IMR-90 (cell line): Measurements from ENCODE around the gene KDM1A.

Experiments used
- CEBPB ChIP-seq: IDR thresholded peaks from 2 replicates; pipeline ENCODE4 v1.6.1; 2012; ENCODE audit warnings: low read depth, low read length, improper control_type of control experiment
- CHD1 ChIP-seq: IDR thresholded peaks from 2 replicates; pipeline ENCODE4 v1.6.1; 2012; ENCODE audit warnings: low read depth, low read length, improper control_type of control experiment
- MXI1 ChIP-seq: IDR thresholded peaks from 2 replicates; pipeline ENCODE4 v1.6.1; 2012; ENCODE audit warnings: low read depth, mild to moderate bottlenecking, low read length, moderate library complexity, borderline replicate concordance
- POLR2A ChIP-seq: IDR thresholded peaks from 2 replicates; pipeline ENCODE4 v1.6.1; 2012; ENCODE audit warnings: mild to moderate bottlenecking, low read depth, low read length
- RFX5 ChIP-seq: IDR thresholded peaks from 2 replicates; pipeline ENCODE4 v1.8.0; 2012; ENCODE audit warnings: low read depth, mild to moderate bottlenecking, low read length, moderate library complexity
- TF ChIP-seq, protein P1 (sequence below): conservative IDR thresholded peaks from 2 replicates; pipeline ENCODE4 v1.5.1; 2012; ENCODE audit warnings: mild to moderate bottlenecking, low read depth, low read length, improper control_type of control experiment
- TF ChIP-seq, protein P2 (sequence below): fragments of 150-350 bp; IDR thresholded peaks from 2 replicates; pipeline ENCODE4 v1.6.1; 2017; ENCODE audit warnings: mild to moderate bottlenecking, antibody characterized with exemption, low read length, low read depth

- TF ChIP-seq RFX5 (no peak), CEBPB (no peak), POLR2A (no peak), MXI1 (no peak), CHD1 (no peak)
- TF ChIP-seq, protein P1, sequence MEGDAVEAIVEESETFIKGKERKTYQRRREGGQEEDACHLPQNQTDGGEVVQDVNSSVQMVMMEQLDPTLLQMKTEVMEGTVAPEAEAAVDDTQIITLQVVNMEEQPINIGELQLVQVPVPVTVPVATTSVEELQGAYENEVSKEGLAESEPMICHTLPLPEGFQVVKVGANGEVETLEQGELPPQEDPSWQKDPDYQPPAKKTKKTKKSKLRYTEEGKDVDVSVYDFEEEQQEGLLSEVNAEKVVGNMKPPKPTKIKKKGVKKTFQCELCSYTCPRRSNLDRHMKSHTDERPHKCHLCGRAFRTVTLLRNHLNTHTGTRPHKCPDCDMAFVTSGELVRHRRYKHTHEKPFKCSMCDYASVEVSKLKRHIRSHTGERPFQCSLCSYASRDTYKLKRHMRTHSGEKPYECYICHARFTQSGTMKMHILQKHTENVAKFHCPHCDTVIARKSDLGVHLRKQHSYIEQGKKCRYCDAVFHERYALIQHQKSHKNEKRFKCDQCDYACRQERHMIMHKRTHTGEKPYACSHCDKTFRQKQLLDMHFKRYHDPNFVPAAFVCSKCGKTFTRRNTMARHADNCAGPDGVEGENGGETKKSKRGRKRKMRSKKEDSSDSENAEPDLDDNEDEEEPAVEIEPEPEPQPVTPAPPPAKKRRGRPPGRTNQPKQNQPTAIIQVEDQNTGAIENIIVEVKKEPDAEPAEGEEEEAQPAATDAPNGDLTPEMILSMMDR, result no peak
- TF ChIP-seq, protein P2, sequence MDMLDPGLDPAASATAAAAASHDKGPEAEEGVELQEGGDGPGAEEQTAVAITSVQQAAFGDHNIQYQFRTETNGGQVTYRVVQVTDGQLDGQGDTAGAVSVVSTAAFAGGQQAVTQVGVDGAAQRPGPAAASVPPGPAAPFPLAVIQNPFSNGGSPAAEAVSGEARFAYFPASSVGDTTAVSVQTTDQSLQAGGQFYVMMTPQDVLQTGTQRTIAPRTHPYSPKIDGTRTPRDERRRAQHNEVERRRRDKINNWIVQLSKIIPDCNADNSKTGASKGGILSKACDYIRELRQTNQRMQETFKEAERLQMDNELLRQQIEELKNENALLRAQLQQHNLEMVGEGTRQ, result no peak
These were observed 16.7 kb downstream of the KDM1A start for GRCh38 chr1:23035823-23036452.
